ENCODE data around the gene FLYWCH2.

Gene FLYWCH2

DNA sequence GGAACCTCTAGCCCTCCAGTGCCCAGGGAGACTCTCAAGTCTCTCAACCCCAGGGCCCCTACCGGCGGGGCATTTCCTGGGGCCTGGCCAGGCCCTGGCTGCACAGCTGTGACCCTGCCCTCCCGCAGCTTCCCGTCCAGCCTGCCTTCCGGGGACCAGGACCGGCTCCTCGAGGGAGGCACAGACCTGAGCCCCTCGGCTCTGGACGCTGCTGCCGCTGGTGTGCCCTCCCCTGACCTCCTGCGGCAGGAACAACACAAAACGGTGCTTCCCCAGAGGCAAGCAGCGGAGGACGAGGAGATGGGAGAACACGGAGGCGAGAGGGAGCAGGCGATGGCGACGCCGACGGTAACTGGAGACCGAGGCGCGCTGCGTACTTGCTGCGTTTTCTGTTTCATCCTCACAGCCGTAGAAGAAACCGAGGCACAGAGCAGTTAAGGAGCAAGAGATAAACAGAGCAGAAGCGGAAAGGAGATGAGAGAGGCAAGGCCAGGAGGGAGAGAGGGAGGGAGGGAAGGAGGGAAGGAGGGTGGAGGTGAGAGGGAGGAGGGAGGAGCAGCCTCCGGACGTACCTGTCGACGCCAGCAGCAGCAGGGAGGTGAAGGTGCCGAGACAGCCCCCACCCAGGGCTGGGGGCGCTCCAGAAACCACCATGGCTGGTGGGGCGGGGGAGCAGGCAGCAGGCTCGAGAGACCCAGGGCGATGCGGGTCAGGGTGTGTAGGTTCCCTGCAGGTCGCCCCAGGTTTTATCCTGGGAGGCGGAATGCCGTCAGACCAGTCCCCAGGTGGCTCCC is 25.4 kb upstream of the FLYWCH2 start, which contains the start of gene PRSS22:
Gene PRSS22, minus strand, starts transcription at position 720 of the 794 bp plus-strand sequence. Its CDS starts 66 bp downstream, at position 654.
- Mint-ChIP-seq H3K27ac (peak within 1 kb of the TSS; percentile 45 to 84), H3K9me3 (peaks cover 2 to 9% of the 10 kb centered on the region in 2 donors)
- peak; percentile 58 for ATAC-seq (replicated peaks)

DNA sequence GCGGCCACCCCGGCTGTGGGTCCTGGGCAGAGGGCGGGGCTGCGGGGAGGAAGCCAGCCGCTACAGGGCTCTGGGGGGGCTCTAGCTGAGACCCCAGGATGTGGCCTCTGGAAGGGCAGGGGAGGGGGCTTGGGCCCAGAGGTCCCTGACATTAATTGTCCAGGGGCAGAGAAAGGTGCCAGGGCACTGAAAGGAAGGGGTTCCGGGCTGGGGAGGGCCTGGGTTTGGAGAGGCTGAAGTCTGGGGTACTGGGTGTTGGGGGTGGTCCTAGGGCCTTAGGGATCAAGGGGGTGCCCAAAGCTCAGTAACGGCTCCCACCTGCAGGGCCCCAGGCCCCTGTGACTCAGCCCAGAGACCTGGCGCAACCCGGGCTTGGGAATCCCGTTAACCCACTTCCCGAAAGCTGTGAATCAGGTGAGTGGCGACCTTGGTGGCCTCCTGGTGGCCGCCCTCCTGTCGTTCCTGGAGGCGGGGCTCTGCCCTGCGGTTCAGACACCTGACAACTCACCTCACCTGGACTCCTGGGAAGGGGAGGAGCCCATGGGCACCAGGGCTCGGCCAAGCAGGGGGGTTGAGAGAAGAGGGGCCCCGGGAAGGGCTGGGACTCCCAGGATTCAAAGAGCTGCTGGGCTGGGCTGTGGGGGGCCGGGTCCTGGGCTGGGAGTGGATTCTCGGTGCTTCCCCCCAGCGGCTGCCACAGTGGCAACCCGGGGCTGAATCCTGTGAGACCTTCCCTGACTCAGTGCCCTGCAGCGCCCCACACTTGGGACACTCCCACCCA is 24.6 kb upstream of the FLYWCH2 start:
- ATAC-seq (replicated peaks), result peak; percentile 48
- H3K9me3 Mint-ChIP-seq, result peaks cover 2 to 9% of the 10 kb centered on the region in 2 donors
- peaks cover 12 to 26% of the 10 kb centered on the region in 2 donors for H3K27me3 Mint-ChIP-seq
- H3K36me3 Mint-ChIP-seq (ENCODE audit: insufficient read depth), result peaks cover 7% of the 10 kb centered on the region
- no peak for DNase-seq
- peaks cover 5 to 6% of the 10 kb centered on the region in 2 donors for H3K4me1 Mint-ChIP-seq (ENCODE audit: low read depth in 2 of 2)
- H3K27ac Mint-ChIP-seq, result no peak overlapping the region
- H3K4me3 Mint-ChIP-seq, result peak overlapping the region; percentile 33 to 75

More for the DNA sequence above, 25.4 kb upstream of the FLYWCH2 start, which contains the start of gene PRSS22:
- no peak for DNase-seq
- H3K36me3 Mint-ChIP-seq (ENCODE audit: insufficient read depth), result peaks cover 7% of the 10 kb centered on the region
- peaks cover 5 to 6% of the 10 kb centered on the region in 2 donors for H3K4me1 Mint-ChIP-seq (ENCODE audit: low read depth in 2 of 2)
- peaks cover 12 to 26% of the 10 kb centered on the region in 2 donors for H3K27me3 Mint-ChIP-seq
- H3K4me3 Mint-ChIP-seq, result peak within 1 kb of the TSS; percentile 75 to 87

DNA sequence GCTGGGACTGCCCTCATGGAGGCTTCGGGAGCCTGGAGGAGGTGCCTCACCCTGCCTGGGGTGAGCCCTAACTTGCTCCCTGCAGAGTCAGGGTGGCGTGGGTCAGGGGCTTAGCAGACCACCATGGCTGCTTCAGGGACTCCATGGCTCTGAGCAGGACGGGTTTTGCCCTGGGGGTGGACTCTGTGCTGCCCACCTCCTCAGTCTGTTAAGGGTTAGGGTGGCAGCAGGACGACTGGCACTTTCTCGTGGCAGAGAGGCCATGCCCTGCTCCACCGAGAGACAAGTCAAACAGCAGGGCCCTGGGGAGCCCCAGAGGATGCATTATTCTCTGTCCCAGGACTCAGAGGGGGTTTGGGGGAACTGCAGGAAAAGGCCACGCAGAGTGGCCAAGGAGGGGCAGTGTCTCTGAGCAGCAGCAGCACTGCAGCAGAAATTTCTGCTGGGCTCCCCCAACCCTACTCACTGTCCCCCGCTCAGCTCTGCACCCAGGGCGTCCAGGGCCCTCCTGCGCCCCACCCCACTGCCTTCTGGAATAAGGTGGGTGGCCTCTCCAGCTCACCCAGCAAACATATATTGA is 23.2 kb upstream of the FLYWCH2 start:
- H3K27me3 Mint-ChIP-seq, result peaks cover 12 to 26% of the 10 kb centered on the region in 2 donors
- H3K9me3 Mint-ChIP-seq, result peaks cover 0 to 1% of the 10 kb centered on the region in 2 donors
- no peak for ATAC-seq (replicated peaks)
- no peak overlapping the region for H3K4me3 Mint-ChIP-seq
- H3K27ac Mint-ChIP-seq, result no peak overlapping the region
- peaks cover 5 to 6% of the 10 kb centered on the region in 2 donors for H3K4me1 Mint-ChIP-seq (ENCODE audit: low read depth in 2 of 2)
- H3K36me3 Mint-ChIP-seq (ENCODE audit: insufficient read depth), result peaks cover 7% of the 10 kb centered on the region
- no peak for DNase-seq

DNA sequence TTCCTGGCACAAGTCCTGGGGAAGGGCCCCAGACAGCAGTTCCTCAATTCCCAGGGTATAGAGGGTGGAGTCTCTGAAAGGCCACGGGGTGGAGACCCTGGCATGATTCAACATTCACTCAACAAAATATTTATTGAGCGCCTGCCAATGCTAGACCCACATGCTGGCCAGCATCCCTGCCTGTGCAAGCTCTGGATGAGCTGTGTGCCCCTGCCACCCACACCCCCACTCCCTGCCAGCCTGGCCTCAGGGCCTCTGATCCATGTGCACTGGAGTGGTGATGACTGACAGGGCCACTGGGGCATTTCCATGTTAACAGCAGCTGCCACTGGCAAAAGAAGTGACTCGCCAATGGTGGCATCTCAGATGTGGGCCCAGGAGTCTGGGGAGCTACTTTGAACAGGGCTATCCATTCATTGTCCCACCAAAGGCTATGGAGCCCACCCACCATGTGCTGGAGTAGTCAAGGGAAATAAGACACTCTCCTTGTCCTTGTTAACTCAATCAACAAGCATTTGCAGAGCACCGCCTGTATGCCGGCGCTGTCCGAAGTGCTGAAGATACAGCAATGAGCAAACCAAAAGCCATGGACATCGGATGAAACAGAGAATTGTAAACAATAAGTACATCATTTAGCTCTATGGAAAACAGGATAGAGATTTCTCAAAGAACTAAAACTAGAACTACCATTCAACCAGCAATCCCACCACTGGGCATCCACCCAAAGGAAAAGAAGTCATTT is 22.0 kb upstream of the FLYWCH2 start:
- H3K4me3 Mint-ChIP-seq, result no peak overlapping the region
- peaks cover 12 to 26% of the 10 kb centered on the region in 2 donors for H3K27me3 Mint-ChIP-seq
- DNase-seq, result no peak
- H3K4me1 Mint-ChIP-seq (ENCODE audit: low read depth in 2 of 2), result peaks cover 5 to 8% of the 10 kb centered on the region in 2 donors
- H3K27ac Mint-ChIP-seq, result no peak overlapping the region
- no peaks in the 10 kb centered on the region for H3K9me3 Mint-ChIP-seq
- H3K36me3 Mint-ChIP-seq (ENCODE audit: insufficient read depth), result peaks cover 7% of the 10 kb centered on the region
- no peak for ATAC-seq (replicated peaks)

DNA sequence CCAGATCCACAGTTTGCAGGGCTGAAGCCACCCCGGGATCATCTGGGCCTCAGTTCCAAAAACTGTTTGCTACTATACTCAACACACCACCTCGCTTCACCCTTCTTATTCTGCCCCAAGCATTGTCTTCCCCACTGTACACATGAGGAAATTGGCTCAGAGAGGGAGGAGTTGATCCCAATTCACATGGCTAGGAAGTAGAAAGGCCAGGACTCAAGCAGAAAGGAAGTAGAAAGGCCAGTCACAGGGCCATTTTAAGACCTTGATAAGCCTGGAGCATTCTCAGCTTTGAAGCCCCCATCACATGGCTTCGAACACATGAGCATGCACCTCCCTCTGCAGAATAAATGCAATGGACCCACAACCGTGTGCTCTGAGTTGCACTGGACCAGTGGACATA is 17.4 kb upstream of the FLYWCH2 start:
- peaks cover 9% of the 10 kb centered on the region for H3K36me3 Mint-ChIP-seq (ENCODE audit: insufficient read depth)
- H3K4me1 Mint-ChIP-seq (ENCODE audit: low read depth in 2 of 2), result peaks cover 14 to 21% of the 10 kb centered on the region in 2 donors
- no peaks in the 10 kb centered on the region for H3K9me3 Mint-ChIP-seq
- peak overlapping the region in 1 of 2 donors; percentile 27 for H3K27ac Mint-ChIP-seq
- H3K27me3 Mint-ChIP-seq, result peaks cover 0 to 7% of the 10 kb centered on the region in 2 donors
- no peak overlapping the region for H3K4me3 Mint-ChIP-seq
- DNase-seq (no peak), ATAC-seq (replicated peaks) (no peak)

DNA sequence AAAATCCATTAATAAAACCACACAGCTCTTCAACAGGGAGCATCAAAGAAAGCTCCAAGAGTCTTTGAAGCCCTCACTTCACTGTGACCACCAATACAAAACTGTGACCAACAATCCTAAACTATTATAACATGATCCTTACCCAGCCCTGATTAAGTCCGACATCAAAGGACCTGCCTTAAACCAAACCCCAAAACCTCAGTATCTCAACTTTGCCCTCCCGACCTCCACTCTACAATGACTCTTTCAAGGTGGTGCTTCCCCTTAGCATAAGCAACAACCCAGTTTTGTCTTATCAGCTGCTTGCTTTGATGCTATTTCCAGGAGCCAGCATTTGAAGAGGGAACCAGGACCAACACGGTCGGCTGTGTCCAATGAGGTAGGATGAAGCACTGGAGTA is 16.6 kb upstream of the FLYWCH2 start:
- DNase-seq (no peak), ATAC-seq (replicated peaks) (no peak)
- peaks cover 14 to 21% of the 10 kb centered on the region in 2 donors for H3K4me1 Mint-ChIP-seq (ENCODE audit: low read depth in 2 of 2)
- no peak overlapping the region for H3K27ac Mint-ChIP-seq
- H3K36me3 Mint-ChIP-seq (ENCODE audit: insufficient read depth), result peaks cover 9% of the 10 kb centered on the region
- H3K9me3 Mint-ChIP-seq, result no peaks in the 10 kb centered on the region
- peaks cover 0 to under 1% of the 10 kb centered on the region in 2 donors for H3K27me3 Mint-ChIP-seq
- no peak overlapping the region for H3K4me3 Mint-ChIP-seq

DNA sequence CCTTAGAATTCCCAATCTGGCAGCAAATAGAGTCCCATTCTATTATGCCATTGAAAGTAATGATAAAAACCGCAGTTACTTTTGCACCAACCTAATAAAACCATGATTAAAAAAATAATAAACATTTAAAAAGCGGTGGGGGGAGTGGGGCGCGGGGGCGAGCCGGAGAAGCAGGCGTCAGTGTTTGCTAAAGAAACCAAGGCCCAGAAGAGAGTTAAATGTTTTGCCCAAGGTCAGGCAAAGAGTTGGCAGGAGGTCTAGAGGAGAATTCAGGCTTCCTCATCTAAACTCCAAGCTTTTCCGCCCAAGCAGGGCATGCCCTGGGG is 15.4 kb upstream of the FLYWCH2 start:
- DNase-seq, result no peak
- H3K4me1 Mint-ChIP-seq (ENCODE audit: low read depth in 2 of 2), result peaks cover 14 to 21% of the 10 kb centered on the region in 2 donors
- H3K36me3 Mint-ChIP-seq (ENCODE audit: insufficient read depth), result peaks cover 7% of the 10 kb centered on the region
- no peaks in the 10 kb centered on the region for H3K9me3 Mint-ChIP-seq
- H3K27me3 Mint-ChIP-seq, result no peaks in the 10 kb centered on the region
- ATAC-seq (replicated peaks), result no peak
- H3K4me3 Mint-ChIP-seq, result peak overlapping the region; percentile 89 to 90
- peak overlapping the region; percentile 93 to 95 for H3K27ac Mint-ChIP-seq

DNA sequence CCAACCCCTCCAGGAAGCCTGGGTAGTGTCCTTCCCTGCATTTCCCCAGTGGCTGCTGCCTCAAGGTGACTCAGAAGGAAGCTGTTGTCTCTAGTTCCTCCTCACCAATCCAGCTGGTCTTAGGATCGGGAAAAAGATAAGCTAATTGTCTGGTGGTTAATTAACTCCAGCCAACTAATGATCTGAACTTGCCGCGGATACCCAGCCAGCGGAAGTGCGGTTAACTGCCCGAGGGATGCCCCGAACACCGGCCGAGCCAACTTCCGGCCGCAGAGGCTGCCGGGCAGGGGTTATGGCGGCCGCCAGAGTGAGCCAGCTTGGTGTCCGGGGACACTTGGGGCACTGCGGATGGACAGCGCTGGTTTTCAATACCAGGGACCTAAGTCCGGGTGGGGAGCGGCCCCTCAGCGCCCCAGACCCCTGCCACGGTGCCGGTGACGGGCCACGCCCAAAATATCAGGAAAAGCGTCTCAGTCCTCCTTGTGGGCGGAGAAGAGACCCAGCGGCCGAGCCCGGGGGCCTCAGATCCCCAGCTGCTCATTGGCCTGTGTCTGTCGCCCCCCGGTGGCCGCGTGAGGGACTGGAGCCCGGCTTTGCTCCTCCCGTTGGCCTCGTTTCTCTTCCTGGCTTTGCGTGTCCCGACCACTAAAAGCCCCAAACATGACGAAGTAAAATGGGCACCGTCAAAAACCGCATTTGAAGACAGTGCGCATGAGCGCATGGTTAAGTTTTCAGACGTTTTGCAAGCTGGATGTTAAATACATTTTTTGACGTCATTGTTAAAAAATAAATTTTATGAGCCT is 14.8 kb upstream of the FLYWCH2 start:
- peaks cover 14 to 21% of the 10 kb centered on the region in 2 donors for H3K4me1 Mint-ChIP-seq (ENCODE audit: low read depth in 2 of 2)
- peaks cover 7% of the 10 kb centered on the region for H3K36me3 Mint-ChIP-seq (ENCODE audit: insufficient read depth)
- H3K27me3 Mint-ChIP-seq, result no peaks in the 10 kb centered on the region
- peak; percentile 95 for ATAC-seq (replicated peaks)
- H3K9me3 Mint-ChIP-seq, result no peaks in the 10 kb centered on the region
- H3K4me3 Mint-ChIP-seq, result peak overlapping the region; percentile 89 to 90
- peak overlapping the region; percentile 93 to 95 for H3K27ac Mint-ChIP-seq
- peak; percentile 98 for DNase-seq

DNA sequence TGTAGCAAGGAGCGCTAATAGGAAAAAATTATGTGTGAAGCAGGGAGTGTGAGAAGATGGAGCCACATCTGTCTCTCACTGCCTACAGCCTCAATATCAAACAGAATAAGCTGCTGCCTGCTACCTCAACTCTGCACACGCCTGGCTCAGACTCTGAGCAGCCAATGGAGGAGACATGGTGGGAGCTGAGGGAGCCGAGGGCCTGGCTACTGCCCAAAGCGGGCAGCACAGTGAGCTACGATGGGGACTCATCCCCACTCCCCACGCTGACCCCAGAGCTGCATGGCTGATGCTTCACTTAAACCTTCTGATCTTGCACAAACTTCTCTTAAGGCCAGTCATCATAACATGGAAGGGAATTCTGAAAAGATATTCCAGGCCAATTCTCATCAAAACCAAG is 11.1 kb upstream of the FLYWCH2 start:
- Mint-ChIP-seq H3K27ac (no peak overlapping the region), H3K4me1 (ENCODE audit: low read depth in 2 of 2) (peaks cover 5 to 15% of the 10 kb centered on the region in 2 donors), H3K4me3 (no peak overlapping the region), H3K27me3 (no peaks in the 10 kb centered on the region), H3K36me3 (ENCODE audit: insufficient read depth) (peaks cover 9% of the 10 kb centered on the region), H3K9me3 (no peaks in the 10 kb centered on the region)
- no peak for ATAC-seq (replicated peaks)
- no peak for DNase-seq

DNA sequence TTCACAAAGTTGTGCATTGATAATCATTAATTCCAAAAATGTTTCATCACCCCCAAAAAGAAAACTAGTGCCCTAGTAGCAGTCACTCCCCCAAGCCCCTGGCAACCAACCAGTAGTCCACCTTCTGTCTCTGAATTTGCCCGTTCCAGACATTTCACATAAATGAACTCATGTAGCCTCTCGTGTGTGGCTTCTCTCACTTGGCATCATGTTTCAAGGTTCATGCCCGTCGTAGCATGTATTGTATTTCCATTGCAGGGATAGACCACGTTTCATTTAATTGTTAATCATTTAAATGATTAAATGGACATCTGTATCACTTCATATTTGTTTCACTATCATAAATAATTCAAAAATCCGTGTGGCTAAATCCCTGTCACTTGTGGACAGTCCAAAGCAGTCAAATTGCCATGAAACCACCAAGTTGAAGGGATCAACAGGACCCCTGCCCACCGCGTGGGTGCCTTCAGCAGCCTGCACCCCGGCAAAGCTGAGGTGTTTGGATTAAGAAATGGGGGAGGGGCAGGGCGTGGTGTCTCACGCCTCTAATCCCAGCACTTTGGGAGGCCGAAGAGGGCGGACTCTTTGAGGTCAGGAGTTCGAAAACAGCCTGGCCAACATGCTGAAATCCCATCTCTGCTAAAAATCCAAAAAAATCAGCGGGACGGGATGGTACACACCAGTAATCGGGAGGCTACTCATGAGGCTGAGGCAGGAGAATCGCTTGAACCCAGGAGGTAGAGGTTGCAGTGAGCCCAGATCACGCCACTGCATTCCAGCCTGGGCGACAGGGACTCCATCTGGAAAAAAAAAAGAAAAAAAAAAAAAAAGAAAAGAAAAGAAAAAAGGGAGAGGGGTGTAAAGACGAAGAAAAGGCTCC is 8.7 kb upstream of the FLYWCH2 start:
- Mint-ChIP-seq H3K27ac (no peak overlapping the region), H3K9me3 (no peaks in the 10 kb centered on the region), H3K4me1 (ENCODE audit: low read depth in 2 of 2) (no peaks in the 10 kb centered on the region), H3K27me3 (no peaks in the 10 kb centered on the region), H3K36me3 (ENCODE audit: insufficient read depth) (peaks cover 2% of the 10 kb centered on the region), H3K4me3 (no peak overlapping the region)
- ATAC-seq (replicated peaks) (no peak), DNase-seq (no peak)

DNA sequence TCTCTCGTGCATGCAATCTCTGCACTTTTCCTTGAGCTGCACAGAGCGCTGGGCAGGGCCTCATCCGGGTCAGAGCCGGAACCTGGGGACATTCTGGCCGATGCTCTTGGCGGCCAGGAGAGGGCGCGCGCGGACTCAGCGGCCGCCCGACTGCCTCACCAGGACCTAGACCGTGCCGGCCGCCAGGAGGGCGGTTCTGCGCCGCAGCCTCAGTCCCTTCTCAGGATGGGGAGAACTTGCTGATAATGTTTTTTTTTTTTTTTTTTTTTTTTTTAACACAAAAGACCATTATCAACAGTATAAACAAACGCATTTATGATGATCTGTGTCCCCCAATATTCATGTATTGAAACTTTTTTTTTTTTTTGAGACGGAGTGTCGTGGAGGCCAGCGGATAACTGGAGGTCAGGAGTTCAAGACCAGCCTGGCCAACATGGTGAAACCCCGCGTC is 8.1 kb upstream of the FLYWCH2 start:
- DNase-seq (peak; percentile 39 to 60 (median 48)), ATAC-seq (replicated peaks) (peak; percentile 100)
- Mint-ChIP-seq H3K9me3 (no peaks in the 10 kb centered on the region), H3K27ac (no peak overlapping the region), H3K27me3 (no peaks in the 10 kb centered on the region), H3K36me3 (ENCODE audit: insufficient read depth) (peaks cover 2% of the 10 kb centered on the region), H3K4me3 (no peak overlapping the region), H3K4me1 (ENCODE audit: low read depth in 2 of 2) (no peaks in the 10 kb centered on the region)

Data from effector memory CD8-positive, alpha-beta T cell (primary cell).